A549 (cell line): ENCODE results near the gene CIT.

Source experiments
- ESRRA ChIP-seq: fragments of 150-350 bp; IDR thresholded peaks from 2 replicates; pipeline ENCODE4 v1.6.1; 2014; ENCODE audit warnings: mild to moderate bottlenecking, low read length, borderline replicate concordance
- FOSL2 ChIP-seq, 2 experiments: fragments of 450-650 bp in 1 of 2; fragments of >200 bp in 1 of 2; sonication (Bioruptor Twin) in 1 of 2; formaldehyde crosslinking; IDR thresholded peaks; 2 replicates each; pipeline versions ENCODE4 v1.5.0 to v1.6.1; 2016 to 2020; ENCODE audit warnings: mild to moderate bottlenecking in 1 of 2, moderate library complexity in 1 of 2
- GATA3 ChIP-seq: IDR thresholded peaks from 2 replicates; pipeline ENCODE4 v1.6.1; 2012; ENCODE audit warnings: borderline replicate concordance
- HDAC2 ChIP-seq: fragments of 200-600 bp; sonication (generic); IDR thresholded peaks from 2 replicates; pipeline ENCODE4 v1.6.1; 2016
- HMGXB4 ChIP-seq: fragments of 250-450 bp; sonication (Bioruptor Pico); IDR thresholded peaks from 2 replicates; pipeline ENCODE4 v1.5.0; 2021; ENCODE audit warnings: mild to moderate bottlenecking, moderate library complexity, borderline replicate concordance
- MYC ChIP-seq: IDR thresholded peaks from 2 replicates; pipeline ENCODE4 v1.6.1; 2012; ENCODE audit warnings: mild to moderate bottlenecking, inconsistent platforms, low read length, improper control_type of control experiment, borderline replicate concordance
- PBX3 ChIP-seq: IDR thresholded peaks from 2 replicates; pipeline ENCODE4 v1.6.1; 2012
- REST ChIP-seq: fragments of 200-600 bp; sonication (generic); IDR thresholded peaks from 2 replicates; pipeline ENCODE4 v1.6.1; 2016; ENCODE audit warnings: antibody characterized with exemption, mild to moderate bottlenecking, moderate library complexity
- RFX5 ChIP-seq: fragments of 450-650 bp; IDR thresholded peaks from 2 replicates; pipeline ENCODE4 v1.7.1; 2014; ENCODE audit warnings: antibody characterized with exemption, mild to moderate bottlenecking, moderate library complexity
- TFCP2L1 ChIP-seq: fragments of 250-450 bp; sonication (Bioruptor Pico); IDR thresholded peaks from 2 replicates; pipeline ENCODE4 v1.5.0; 2021; ENCODE audit warnings: mild to moderate bottlenecking
- TF ChIP-seq, protein P1 (sequence below): fragments of >200 bp; sonication (Bioruptor Twin); formaldehyde crosslinking; IDR thresholded peaks from 3 replicates; pipeline ENCODE4 v1.5.1; 2016

- TF ChIP-seq HMGXB4 (CRISPR knock-in tag) (no peak), HDAC2 (no peak), REST (no peak), MYC (no peak), TFCP2L1 (no peak), PBX3 (no peak), FOSL2 (IDR thresholded peaks at IDR 0.05) (no peak), FOSL2 (CRISPR knock-in tag; IDR thresholded peaks at IDR 0.05) (no peak), ESRRA (no peak), RFX5 (no peak), GATA3 (no peak)
- TF ChIP-seq, protein P1, sequence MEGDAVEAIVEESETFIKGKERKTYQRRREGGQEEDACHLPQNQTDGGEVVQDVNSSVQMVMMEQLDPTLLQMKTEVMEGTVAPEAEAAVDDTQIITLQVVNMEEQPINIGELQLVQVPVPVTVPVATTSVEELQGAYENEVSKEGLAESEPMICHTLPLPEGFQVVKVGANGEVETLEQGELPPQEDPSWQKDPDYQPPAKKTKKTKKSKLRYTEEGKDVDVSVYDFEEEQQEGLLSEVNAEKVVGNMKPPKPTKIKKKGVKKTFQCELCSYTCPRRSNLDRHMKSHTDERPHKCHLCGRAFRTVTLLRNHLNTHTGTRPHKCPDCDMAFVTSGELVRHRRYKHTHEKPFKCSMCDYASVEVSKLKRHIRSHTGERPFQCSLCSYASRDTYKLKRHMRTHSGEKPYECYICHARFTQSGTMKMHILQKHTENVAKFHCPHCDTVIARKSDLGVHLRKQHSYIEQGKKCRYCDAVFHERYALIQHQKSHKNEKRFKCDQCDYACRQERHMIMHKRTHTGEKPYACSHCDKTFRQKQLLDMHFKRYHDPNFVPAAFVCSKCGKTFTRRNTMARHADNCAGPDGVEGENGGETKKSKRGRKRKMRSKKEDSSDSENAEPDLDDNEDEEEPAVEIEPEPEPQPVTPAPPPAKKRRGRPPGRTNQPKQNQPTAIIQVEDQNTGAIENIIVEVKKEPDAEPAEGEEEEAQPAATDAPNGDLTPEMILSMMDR, result no peak
Measured at GRCh38 chr12:119850330-119850729, 26.8 kb downstream of the CIT start.
